Stimulated activated CD4-positive, alpha-beta T cell treated with anti-CD3 and anti-CD28 coated beads, Interleukin-1b, Interleukin-23, amount 100 ng/mL, for 4 hours (primary cell): Measurements from ENCODE around the gene TTC39B.
"Not testable (repeated sequence)": the region's sequence is repeated elsewhere in the genome, so short reads cannot be mapped to it uniquely, and the experiment has no call there.

Experiments
- DNase-seq, 2 donors: peaks; one replicate each; pipeline ENCODE4 v3.0.0-alpha.2; 2020; ENCODE audit warnings: low read depth in 2 of 2

The TTC39B gene

GRCh38 chr9:15268317-15268716, 38.7 kb downstream of the TTC39B start:
- DNase-seq: no peak

DNA sequence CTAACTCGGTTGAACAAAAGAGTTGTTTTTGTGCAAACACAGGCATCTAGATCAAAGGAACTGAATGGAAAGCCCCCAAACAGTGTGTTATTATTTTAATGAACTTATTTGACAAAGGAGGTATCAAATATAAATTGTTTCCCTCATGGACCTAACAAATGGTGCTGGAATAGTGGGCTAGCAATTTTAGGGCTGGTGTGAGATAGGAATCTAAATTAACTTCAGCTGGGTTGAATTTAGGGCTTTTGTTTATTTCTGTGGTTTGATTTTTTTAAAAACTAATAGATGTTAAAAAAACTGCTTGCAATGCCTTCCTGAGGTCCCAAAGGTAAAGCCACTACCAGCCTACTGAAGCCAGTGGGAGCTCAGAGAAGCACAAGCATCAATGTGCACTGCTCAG, 42.1 kb downstream of the TTC39B start:
- DNase-seq: no peak

DNA sequence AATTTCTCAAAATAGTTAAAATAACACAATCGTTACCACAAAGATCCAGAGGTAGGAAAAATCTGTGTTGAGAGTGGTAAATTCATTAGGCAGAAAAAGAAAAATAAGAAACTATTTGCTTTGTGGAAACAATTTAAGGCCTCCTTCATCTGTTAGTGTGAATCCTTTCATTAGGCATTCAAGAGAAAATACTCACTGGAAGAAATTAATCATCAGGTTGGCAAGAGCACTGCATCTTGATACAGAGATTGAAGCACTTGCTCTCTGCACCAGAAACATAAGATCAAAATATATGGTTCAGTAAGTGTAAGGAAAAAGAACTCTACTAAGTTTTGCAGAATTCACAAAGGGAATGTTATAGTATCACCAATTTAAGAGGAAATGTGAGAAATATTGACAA, 44.4 kb downstream of the TTC39B start:
- no peak for DNase-seq

DNA sequence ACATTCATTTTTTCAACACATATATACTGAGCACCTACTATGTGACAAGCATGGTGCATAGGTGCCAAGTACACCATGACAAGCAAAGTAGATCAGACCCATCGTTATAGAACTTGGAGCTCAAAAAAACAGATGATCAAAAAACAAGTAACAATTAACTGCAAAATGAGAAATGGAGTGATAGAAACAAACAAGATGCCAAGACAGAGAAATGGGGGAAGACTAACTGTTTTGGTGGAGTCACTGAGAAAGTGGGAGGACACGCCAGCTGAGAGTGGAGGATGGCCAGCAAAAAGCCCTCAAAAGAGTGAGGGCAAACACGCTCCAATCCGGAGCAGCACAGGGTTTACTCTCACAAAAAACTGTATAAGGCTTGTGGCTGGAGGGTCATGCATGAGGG, 50.6 kb downstream of the TTC39B start:
- DNase-seq: no peak

GRCh38 chr9:15253786-15254185, 53.2 kb downstream of the TTC39B start:
- DNase-seq: no peak

DNA sequence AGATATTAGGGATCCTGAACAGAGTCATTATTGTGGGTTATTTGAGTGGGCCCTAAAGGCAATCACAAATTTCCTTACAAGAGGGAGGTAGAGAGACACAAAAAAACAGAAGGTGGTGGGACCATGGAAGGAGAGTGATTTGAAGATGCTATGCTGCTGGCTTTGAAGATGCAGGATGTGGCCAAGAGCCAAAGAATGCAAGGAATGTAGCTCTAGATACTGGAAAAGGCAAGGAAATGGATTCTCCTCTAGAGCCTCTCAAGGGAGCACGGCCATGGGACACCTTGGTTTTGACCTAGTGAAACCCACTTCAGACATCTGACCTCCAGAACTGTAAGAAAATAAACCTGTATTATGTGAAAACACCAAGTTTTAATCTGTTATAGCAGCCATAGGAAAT, 53.8 kb downstream of the TTC39B start:
- DNase-seq: no peak

- DNase-seq: no peak
Observed at GRCh38 chr9:15249981-15250380, 57.0 kb downstream of the TTC39B start.

- DNase-seq: no peak
Observed at GRCh38 chr9:15249042-15249818, 57.8 kb downstream of the TTC39B start.

GRCh38 chr9:15248621-15249020, 58.4 kb downstream of the TTC39B start:
- no peak for DNase-seq

DNA sequence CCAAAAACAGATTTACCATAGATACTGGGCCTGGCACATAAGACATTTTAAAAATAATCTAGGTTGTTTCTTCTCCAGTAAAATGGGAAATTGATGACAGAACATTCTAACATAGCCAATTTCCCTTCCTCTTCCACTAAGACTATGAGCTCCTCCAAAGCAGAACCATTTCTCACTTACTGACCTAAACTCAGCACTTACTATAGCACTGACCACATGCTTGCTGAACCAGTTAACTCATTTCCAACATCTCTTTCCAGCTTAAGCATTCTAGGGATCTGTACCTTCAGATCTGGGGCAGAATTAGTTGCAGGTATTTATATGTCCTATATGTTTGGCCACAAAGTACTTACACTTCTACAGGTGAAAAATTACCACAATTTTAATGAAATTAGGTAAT, 58.9 kb downstream of the TTC39B start:
- DNase-seq: no peak

DNA sequence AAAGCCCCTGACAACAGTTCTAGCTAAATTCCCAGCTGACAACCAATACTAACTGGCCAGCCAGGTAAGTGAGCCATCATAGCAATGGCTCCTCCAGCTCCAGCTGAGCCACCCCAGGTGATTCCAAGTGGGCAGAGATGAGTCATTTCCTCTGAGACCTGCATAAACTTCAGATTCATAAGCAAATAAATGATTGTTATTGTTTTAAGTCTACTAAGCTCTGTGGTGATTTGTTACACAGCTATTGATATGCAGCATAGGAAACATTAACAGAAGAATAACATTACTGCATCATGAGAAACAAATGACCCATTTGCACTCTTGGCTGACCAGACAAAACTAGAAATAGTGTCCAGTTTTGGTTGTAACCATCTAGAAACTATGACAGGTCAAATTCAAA, 60.3 kb downstream of the TTC39B start:
- DNase-seq: no peak

- DNase-seq: no peak
Observed at GRCh38 chr9:15246243-15246642, 60.8 kb downstream of the TTC39B start.

DNA sequence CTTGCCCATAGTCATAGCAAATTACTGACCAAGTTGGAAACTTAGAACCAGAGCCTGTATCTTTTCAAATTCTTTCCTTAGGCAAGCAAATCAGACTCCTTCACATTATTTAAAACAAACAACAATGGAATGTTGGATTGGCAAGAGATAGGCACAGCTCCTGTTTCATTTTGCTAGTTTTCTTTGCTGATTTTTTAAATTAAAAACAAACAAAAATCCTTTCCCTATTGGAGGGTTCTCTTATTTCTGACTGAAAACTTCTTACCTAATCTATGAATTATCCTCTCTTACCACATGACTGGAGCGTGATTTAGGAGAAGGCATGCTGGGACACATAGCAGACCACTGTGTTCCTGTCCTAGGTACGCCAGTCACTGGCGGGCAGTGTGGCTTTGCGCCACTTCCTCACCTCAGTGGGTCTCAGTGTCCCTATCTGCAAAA, 63.0 kb downstream of the TTC39B start:
- DNase-seq: no peak

DNA sequence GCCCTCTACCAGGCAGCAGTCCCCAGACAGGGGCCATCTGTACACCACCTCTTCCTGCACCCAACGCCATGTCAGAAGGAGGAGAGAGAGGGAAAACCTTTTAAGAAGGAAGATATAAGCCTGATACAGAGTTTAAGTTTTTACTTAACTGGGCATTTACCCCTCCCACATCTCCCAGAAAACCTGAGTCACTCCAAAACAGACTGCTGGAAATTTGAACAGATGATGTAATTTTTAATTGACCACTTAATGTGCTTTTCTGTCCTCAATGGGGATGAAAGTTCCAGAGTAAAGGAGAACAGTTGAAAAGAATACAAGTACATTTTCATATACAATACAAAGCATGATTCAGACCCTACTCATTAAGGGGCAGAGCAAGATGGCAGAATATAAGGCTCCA, 63.9 kb downstream of the TTC39B start:
- DNase-seq: no peak

- DNase-seq: no peak
Observed at GRCh38 chr9:15240927-15241326, 66.1 kb downstream of the TTC39B start.

GRCh38 chr9:15239816-15240215, 67.2 kb downstream of the TTC39B start:
- no peak for DNase-seq

GRCh38 chr9:15238646-15239045, 68.4 kb downstream of the TTC39B start:
- no peak for DNase-seq

GRCh38 chr9:15235658-15236057, 71.4 kb downstream of the TTC39B start:
- DNase-seq: no peak

DNA sequence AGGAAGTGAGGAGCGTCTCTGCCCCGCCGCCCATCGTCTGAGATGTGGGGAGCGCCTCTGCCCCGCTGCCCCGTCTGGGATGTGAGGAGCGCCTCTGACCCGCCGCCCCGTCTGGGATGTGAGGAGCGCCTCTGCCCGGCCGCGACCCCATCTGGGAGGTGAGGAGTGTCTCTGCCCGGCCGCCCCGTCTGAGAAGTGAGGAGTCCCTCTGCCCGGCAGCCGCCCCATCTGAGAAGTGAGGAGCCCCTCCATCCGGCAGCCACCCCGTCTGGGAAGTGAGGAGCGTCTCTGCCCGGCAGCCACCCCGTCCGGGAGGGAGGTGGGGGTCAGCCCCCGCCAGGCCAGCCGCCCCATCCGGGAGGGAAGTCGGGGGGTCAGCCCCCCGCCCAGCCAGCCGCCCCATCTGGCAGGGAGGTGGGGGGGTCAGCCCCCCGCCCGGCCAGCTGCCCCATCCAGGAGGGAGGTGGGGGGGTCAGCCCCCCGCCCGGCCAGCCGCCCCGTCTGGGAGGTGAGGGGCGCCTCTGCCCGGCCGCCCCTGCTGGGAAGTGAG, 73.0 kb downstream of the TTC39B start:
- not testable (repeated sequence) for DNase-seq

DNA sequence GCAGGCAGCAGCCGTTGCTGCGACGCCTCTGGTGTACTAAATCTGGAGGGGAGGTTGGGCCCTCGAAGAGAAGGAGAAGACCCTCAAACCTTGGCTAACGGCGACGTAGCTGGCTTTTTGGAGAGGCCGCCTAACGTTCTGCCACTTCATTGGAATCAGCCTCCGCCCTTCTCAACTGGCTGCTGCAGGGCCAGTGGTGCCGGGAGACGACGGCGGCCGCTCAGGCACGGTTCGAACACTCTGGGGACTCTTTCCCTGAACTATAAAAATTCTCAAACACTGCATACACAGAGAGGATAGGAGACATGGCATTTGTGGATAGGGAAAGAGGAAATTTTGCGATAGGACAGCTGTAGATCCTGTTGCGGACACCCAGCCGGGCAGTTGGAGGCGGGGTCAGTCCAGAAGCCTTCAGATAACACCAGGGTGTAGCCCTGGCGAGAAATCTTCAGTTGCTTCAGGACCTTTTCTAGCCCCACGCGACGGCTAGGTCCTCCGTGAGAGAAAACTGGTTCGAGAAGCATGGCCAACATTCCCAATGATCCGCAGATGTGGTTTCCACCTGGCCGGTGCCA, 74.2 kb downstream of the TTC39B start:
- DNase-seq: not testable (repeated sequence)

- peak in 1 of 2 donors; percentile 3 for DNase-seq
Observed at GRCh38 chr9:15231788-15232635, 75.0 kb downstream of the TTC39B start.

GRCh38 chr9:15229409-15229808, 77.6 kb downstream of the TTC39B start:
- DNase-seq: no peak
